Measurements from ENCODE around the gene SEMA6B. TPM values are rescaled to one million over a fixed set of nuclear protein-coding genes. Genes with fewer than 3 reads are reported as not detected.
A peak's percentile ranks its signal among the peaks of the same experiment; 100 is the strongest.
"Not testable (repeated sequence)": the region's sequence is repeated elsewhere in the genome, so short reads cannot be mapped to it uniquely, and the experiment has no call there.

The SEMA6B gene
- total and polyA plus RNA-seq, 2 donors (not counting 3 experiments of a cell fraction or from before 2014, with no cell fraction given): 97.8 to 176 TPM

DNA sequence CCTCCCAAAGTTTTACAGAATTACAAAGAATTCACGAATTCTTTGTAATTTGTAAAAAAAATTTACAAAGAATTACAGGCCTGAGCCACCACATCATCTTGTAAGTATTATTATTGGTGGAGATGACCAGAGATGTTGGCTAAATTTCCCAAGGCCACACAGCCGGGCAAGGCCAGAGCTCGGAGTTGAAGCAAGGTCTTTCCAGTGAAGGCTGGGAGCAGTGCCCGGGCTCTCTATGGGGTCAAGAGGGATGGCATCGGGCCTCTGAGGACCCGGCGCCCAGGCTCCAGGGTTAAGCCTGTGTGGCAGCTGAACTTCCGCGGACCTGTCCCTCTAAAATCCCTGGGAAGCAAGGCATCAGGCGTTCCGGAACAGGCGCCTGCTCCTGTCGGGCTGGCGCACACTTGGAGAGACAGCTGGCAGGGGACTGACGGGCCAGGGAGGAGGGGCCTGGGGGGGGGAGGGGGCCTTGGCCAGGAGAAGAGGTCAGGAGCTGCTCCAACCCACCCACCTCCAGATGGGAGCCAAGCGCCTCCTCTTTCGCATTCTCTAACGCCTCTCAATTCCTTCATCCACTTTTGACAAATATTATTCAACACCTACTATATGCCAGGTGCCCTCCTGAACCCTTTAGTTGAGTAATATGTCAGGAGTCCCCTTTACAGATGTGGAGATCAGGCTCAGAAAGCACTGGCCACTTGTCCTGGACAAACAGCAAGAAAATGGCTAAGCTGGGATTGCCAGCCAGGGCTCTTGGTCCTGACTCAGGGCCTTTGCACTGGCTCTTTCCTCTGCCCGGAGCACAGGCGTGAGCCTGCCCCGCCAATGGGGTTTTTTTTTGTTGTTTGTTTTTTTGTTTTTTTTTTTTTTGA, 36.8 kb upstream of the SEMA6B start:
- CTCF ChIA-PET: interaction anchor here (1.3 to 6.6 kb wide), 8 partner anchors 9 to 40 kb away, joined by 3 to 57 read pairs (median 7); no protein-coding TSS in a partner anchor
- BruUV-seq (replicated peaks): no TSS peak
- H2AFZ ChIP-seq (ENCODE audit: low read depth, low read length): no peak overlapping the region

DNA sequence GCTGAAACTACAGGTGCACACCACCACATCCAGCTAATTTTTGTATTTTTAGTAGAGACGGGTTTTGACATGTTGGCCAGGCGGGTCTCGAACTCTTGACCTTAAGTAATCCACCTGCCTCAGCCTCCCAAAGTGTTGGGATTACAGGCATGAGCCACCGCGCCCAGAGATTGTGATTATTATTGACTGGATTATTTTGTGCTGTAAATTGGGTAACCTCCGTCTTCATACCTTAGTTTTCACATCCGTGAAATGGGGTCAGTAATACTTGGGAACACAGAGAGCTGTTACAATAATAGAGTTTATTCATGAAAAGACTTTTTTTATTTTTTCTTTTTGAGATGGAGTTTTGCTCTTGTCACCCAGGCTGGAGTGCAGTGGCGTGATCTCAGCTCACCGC, 35.7 kb upstream of the SEMA6B start:
- dilution Hi-C loops (cut with MboI; ENCODE audit: extremely low pct_ligation_motif_present, low sequenced_read_pairs); H3K4me3 ChIP-seq (replicated peaks in 1 of 3; ENCODE audit: insufficient read depth in 1 of 3, low read depth in 1 of 3, low read length in 3 of 3); POLR2A ChIA-PET; DNase-seq (ENCODE audit: low read depth, low spot score); H2AFZ ChIP-seq (ENCODE audit: low read depth, low read length); H4K20me1 ChIP-seq (replicated peaks; ENCODE audit: control insufficient read depth, extremely low read depth, insufficient read depth, low read length); H3K79me2 ChIP-seq (ENCODE audit: control insufficient read depth, insufficient read depth, low read length); intact Hi-C loops (cut with micrococcal nuclease); H3K36me3 ChIP-seq (ENCODE audit: control insufficient read depth in 2 of 2, extremely low read depth in 1 of 2, insufficient read depth in 2 of 2, low read length in 2 of 2); BruUV-seq (replicated peaks); H3K4me2 ChIP-seq (ENCODE audit: insufficient read depth, low read length); H3K9me1 ChIP-seq (replicated peaks; ENCODE audit: control insufficient read depth, extremely low read depth, insufficient read depth, low read length); H3K27me3 ChIP-seq (ENCODE audit: control insufficient read depth in 2 of 2, insufficient read depth in 2 of 2, low read length in 2 of 2); H3K9ac ChIP-seq (replicated peaks; ENCODE audit: extremely low read depth, insufficient read depth, low read length); H3K9me3 ChIP-seq (replicated peaks; ENCODE audit: control insufficient read depth, insufficient read depth, low read length); H3K27ac ChIP-seq (ENCODE audit: insufficient read depth, low read depth, low read length); H3K4me1 ChIP-seq (ENCODE audit: control insufficient read depth, extremely low read depth, insufficient read depth, low read length): not testable (repeated sequence)
- CTCF ChIA-PET: interaction anchor here (1.2 to 6.6 kb wide), 7 partner anchors 8 to 41 kb away, joined by 3 to 57 read pairs (median 4); no protein-coding TSS in a partner anchor
- peak; percentile 12 for FAIRE-seq

More for the DNA sequence above, 36.8 kb upstream of the SEMA6B start:
- POLR2A ChIA-PET: no interaction called here
- peaks cover under 1 to 4% of the 10 kb centered on the region in 2 experiments for H3K27me3 ChIP-seq (ENCODE audit: control insufficient read depth in 2 of 2, insufficient read depth in 2 of 2, low read length in 2 of 2)
- no peaks in the 10 kb centered on the region for H3K79me2 ChIP-seq (ENCODE audit: control insufficient read depth, insufficient read depth, low read length)
- FAIRE-seq (no peak), DNase-seq (ENCODE audit: low read depth, low spot score) (no peak)
- no peak overlapping the region for H3K9ac ChIP-seq (replicated peaks; ENCODE audit: extremely low read depth, insufficient read depth, low read length)
- no peaks in the 10 kb centered on the region for H3K9me3 ChIP-seq (replicated peaks; ENCODE audit: control insufficient read depth, insufficient read depth, low read length)
- H3K36me3 ChIP-seq (ENCODE audit: control insufficient read depth in 2 of 2, extremely low read depth in 1 of 2, insufficient read depth in 2 of 2, low read length in 2 of 2): no peaks in the 10 kb centered on the region
- no peaks in the 10 kb centered on the region for H3K9me1 ChIP-seq (replicated peaks; ENCODE audit: control insufficient read depth, extremely low read depth, insufficient read depth, low read length)
- intact Hi-C loops (cut with micrococcal nuclease) (no loop called here), dilution Hi-C loops (cut with MboI; ENCODE audit: extremely low pct_ligation_motif_present, low sequenced_read_pairs) (no loop called here)
- no peak overlapping the region for H3K4me3 ChIP-seq (replicated peaks in 1 of 3; ENCODE audit: insufficient read depth in 1 of 3, low read depth in 1 of 3, low read length in 3 of 3)
- H4K20me1 ChIP-seq (replicated peaks; ENCODE audit: control insufficient read depth, extremely low read depth, insufficient read depth, low read length): no peaks in the 10 kb centered on the region
- no peaks in the 10 kb centered on the region for H3K4me1 ChIP-seq (ENCODE audit: control insufficient read depth, extremely low read depth, insufficient read depth, low read length)
- TF ChIP-seq EZH2 (IDR thresholded peaks at IDR 0.05; ENCODE audit: borderline replicate concordance, low read depth, low read length, severe bottlenecking): no peak
- no peak for TF ChIP-seq FOS (IDR thresholded peaks at IDR 0.05; ENCODE audit: borderline replicate concordance, insufficient read depth, low read length)
- no peak for TF ChIP-seq JUN (IDR thresholded peaks at IDR 0.05; ENCODE audit: borderline replicate concordance, insufficient read depth, insufficient read length, low read depth)
- no peak for TF ChIP-seq MYC (IDR thresholded peaks at IDR 0.05; ENCODE audit: low read depth, low read length)
- no peak overlapping the region for H3K27ac ChIP-seq (ENCODE audit: insufficient read depth, low read depth, low read length)
- H3K4me2 ChIP-seq (ENCODE audit: insufficient read depth, low read length): no peak overlapping the region

All from endothelial cell of umbilical vein (primary cell).